RCC 7860 (cell line): ENCODE data around the gene SSPN.
A peak's percentile ranks its signal among the peaks of the same experiment; 100 is the strongest.

ENCODE experiments used
- DNase-seq: peaks from one replicate; pipeline ENCODE4 v3.0.0-alpha.2; 2015; ENCODE audit warnings: low spot score
- FAIRE-seq: peaks from 2 replicates; lab custom pipeline; 2012; peaks lifted over from hg19 to GRCh38; lab: Jason Lieb, UNC

SSPN gene, protein sequence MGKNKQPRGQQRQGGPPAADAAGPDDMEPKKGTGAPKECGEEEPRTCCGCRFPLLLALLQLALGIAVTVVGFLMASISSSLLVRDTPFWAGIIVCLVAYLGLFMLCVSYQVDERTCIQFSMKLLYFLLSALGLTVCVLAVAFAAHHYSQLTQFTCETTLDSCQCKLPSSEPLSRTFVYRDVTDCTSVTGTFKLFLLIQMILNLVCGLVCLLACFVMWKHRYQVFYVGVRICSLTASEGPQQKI

DNA sequence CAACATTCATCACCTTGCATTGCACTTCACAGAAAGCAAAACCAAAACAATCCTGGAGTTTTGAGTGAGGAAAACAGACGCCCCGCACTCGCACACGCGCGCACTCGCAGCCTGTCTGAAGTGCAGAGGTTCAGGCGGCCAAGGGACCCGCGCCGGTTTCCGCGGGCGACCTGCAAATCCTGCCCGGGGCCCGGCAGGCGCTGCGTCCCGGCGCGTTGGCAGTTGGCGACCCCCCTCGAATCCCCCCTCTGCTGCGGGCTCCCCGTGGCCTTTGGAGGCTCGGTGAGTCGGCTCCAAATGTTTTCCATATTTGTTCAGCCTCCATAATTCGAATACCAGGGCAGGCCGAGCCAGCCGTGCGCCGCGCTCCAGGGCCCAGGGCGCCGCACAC, at the start of gene SSPN:
SSPN (plus strand) TSS at position 324 of the 391 bp plus-strand sequence. CDS start 100 bp downstream, outside the sequence.
- FAIRE-seq, result no peak
- no peak for DNase-seq

DNA sequence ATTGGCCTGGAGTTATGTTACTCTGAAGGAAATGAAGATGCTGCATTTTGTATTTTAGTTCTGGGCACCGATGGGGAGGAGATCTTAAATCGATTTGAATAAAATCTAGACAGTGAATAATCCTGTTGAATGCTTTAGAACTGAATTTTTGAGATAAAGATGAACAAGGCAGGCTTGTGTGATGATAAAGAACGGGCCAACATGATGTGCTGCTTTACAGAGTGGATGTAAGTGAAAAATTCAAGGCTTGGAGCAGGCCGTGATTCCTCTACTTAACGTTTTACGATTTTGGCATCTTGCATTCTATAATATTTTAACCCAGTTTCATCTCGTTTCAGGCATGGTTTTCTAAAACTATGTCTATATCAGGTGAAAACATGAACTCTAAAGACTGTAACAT, 47.1 kb upstream of the SSPN start:
- DNase-seq, result no peak
- no peak for FAIRE-seq

GRCh38 chr12:26149968-26150500, 45.3 kb upstream of the SSPN start:
- no peak for FAIRE-seq
- no peak for DNase-seq

DNA sequence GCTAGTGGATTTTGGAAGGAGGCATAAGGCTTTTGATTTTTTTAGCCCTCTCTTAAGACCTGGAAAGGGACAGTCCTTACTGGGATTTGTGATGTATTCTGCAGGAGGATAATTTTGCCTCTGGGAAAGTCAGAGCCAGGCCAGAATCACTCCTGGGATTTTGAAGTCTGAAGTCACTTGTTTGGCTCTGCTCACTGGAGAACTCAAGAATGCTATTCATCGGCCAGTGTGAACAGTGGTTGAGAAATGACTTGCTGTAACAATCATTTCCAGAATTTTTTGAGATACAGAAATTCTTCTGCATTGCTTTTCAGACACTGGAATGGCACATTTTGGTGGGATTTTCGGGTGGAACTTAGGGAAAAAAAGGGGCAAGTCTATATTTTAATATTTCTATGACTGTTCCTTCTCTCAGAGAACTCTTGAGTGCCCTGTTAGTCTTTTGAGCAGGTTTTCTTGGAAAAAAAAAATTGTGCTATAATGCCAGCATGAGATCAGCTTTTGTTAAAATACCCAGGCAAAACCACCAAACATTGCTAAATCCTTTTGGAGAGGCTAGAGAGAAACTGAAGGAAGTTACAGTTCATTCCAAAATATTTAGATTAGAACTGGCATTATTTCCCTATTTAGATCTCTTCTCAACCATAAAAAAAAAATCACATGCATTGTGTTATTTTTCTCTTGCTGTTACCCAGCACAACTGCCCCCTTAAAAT, 44.5 kb upstream of the SSPN start:
- FAIRE-seq (no peak), DNase-seq (no peak)

GRCh38 chr12:26152507-26153102, 42.8 kb upstream of the SSPN start:
- FAIRE-seq (no peak), DNase-seq (no peak)

GRCh38 chr12:26153421-26154154, 41.8 kb upstream of the SSPN start:
- peak; percentile 97 for DNase-seq

DNA sequence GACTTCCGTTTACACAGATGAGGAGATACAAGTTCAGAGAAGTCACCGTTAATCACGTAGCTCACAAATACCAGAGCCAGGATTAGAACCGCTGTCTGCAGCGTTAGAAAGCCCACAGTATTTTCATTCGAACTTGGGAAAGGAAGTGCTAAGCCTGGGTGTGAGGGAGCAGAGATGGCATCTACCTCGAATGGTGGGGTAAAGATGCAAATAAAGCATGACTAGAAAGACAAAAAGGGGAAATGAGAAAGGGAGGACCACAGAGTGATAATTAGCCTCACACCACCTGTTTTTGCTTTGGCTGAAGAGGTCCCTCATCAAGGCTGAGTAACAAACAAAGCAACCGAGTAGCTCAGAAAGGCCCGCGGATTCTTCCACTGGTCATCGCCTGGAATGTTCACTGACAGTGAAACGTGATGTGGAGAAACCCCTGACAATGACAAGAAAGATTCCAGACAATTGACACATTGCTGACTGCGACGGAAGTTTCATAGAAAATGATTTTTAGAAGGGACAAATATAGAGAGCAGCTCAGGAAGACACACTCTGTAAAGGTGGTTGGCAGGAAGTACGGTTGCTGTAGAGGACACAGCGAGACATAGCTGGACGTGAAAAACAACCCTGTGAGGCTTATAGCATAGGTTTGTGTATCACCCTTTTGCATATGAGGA, 39.0 kb upstream of the SSPN start:
- DNase-seq (peak; percentile 80), FAIRE-seq (peak; percentile 20)

More at GRCh38 chr12:26153421-26154154, 41.8 kb upstream of the SSPN start:
- FAIRE-seq, result peak; percentile 99

GRCh38 chr12:26157001-26157400, 38.4 kb upstream of the SSPN start:
- FAIRE-seq (no peak), DNase-seq (no peak)

DNA sequence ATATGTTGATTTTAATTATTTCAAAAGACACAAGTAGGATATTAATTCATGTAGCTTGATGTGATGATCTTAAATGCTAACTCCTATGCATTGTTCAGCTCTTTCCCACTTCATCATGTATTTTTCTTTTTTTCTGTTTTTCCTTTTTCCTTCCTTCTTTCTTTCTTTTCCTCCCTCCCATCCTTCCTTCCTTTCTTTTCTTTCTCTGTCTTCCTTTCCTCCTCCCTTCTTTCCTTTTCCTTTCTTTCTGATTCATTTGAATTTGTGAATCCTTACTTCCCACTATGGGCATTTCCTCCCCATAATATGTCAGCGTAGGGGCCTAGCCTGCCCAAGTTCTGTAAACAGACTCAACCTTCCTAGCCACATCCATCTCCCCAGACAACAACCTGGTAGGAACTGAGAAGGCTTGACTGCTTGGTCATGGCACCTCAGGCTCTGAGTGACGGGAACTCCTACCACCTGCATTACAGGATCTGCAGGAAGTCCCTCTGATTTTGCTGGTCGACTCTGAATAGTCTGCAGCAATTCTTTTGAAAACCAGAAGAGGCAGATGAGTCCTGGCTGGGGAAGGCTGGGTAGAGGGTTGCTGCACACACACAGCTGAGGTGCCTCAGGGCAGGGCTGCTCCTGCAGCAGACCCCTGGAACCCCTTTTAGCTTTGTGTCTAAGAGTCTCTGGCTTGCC, 37.2 kb upstream of the SSPN start:
- no peak for DNase-seq
- FAIRE-seq, result no peak

- no peak for DNase-seq
- no peak for FAIRE-seq
These were observed 33.2 kb upstream of the SSPN start for GRCh38 chr12:26162174-26162573.

DNA sequence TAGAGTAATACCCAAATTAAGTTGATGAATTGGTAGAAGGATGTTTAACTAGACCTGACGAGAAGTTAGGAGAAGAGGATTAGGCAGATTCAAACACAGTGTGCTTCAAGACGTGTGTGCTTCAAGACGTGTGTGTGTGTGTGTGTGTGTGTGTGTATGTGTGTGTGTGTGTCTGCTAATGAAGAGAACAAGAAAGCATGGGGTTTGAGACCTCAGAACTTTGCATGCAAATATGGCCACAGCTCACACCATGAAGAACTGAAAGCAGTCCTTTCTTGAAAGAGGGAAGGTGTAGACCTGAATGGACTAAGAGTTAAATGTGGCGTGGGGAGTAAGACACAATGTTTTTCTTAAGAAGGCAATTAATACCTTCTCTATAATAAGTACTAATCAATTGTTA, 32.5 kb upstream of the SSPN start:
- DNase-seq (no peak), FAIRE-seq (no peak)

DNA sequence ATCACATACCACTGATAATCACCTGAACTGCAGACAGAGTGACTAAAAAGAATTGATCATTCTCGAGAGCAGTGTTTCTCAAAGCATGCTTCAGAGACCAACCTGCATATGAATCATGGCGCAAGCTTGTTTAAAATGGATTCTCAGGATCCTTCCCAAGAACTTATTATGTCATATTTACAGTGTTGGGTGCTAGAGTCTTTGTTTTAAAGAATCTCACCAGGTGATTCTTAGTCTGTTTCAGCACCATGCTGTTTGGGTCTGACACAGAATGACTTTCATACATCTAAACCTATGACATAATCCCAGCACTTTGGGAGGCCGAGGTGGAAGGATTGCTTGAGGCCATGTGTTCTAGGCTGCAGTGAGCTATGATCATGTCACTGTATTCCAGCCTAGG, 31.3 kb upstream of the SSPN start:
- no peak for FAIRE-seq

DNA sequence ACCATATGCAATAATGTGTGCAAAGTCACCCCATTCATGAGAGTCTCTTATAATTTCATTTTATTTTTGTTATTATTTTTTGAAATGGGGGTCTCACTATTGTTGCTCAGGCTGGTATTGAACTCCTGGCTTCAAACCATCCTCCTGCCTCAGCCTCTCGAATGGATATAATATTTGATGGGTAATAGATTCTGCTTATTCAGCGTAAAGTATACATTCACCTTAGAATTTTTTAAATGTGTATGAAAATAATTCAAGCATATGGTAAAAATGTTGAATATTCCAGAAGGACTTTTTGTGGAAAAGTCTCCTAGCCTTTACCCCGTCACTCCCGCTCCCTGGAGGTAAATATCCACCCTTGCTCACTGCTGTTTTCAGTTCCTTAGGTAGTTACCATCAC, 23.4 kb upstream of the SSPN start:
- DNase-seq (no peak), FAIRE-seq (no peak)

More for the DNA sequence above, 31.3 kb upstream of the SSPN start:
- DNase-seq, result no peak

DNA sequence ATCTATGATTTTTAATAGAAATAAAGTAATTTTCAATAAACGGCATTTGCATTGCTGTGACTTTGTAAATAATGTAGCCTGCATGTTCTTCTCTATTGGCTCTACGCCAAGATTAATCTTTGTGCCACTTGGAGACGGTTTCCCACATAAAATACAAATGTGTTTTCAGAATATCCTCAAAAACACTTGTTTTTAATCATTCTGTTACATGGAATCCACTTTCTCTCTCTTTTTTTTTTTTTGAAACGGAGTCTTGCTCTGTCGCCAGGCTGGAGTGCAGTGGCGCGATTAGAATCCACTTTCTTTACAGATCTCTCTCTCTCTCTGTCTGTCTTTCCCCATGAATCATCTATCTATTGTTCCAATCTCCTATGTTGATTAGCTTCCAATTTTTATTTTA, 22.8 kb upstream of the SSPN start:
- no peak for FAIRE-seq
- no peak for DNase-seq

- no peak for DNase-seq
- FAIRE-seq, result no peak
These were observed 22.3 kb upstream of the SSPN start for GRCh38 chr12:26172946-26173552.

DNA sequence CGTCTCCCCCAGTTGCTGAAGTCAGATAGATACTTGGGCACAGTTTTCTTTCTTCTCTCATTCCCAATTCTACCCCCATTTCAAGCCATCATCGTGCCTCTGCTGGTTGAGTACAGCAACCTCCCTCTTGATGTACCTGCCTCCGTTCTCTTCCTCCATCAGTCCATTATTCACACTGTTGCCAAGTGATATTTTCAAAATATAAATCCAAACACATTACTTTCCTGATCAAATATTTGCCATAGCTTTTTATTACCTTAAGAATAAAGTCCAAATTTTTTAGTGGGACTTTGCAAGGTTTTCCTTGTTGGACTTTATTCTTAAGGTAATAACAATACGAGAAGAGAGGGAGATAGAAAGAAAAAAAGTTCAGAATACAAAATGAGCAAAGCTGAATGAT, 18.6 kb upstream of the SSPN start:
- DNase-seq (no peak), FAIRE-seq (no peak)

- no peak for DNase-seq
- FAIRE-seq, result no peak
These were observed 18.1 kb upstream of the SSPN start for GRCh38 chr12:26177283-26177682.

GRCh38 chr12:26179826-26180225, 15.5 kb upstream of the SSPN start:
- DNase-seq (no peak), FAIRE-seq (no peak)

GRCh38 chr12:26182377-26182776, 13.0 kb upstream of the SSPN start:
- DNase-seq (no peak), FAIRE-seq (no peak)
